Osteocyte (in vitro differentiated cells): ENCODE measurements around the gene ZRSR2. TPM values are rescaled to one million over a fixed set of nuclear protein-coding genes. Genes with fewer than 3 reads are reported as not detected.
A peak's percentile ranks its signal among the peaks of the same experiment; 100 is the strongest.
"Not testable (repeated sequence)": the region's sequence is repeated elsewhere in the genome, so short reads cannot be mapped to it uniquely, and the experiment has no call there.

Experiments used
- DNase-seq: peaks from one replicate; pipeline ENCODE4 v3.0.0; 2021; ENCODE audit warnings: mixed read lengths; ENCODE audit not compliant: unreplicated experiment; ENCODE audit errors: extremely low spot score
- H3K27ac Mint-ChIP-seq: one replicate; pipeline ENCODE4 v1.8.0; 2021; ENCODE audit warnings: mild to moderate bottlenecking, mixed read lengths; ENCODE audit not compliant: unreplicated experiment
- H3K27me3 Mint-ChIP-seq: one replicate; pipeline ENCODE4 v1.8.0; 2021; ENCODE audit warnings: mixed read lengths; ENCODE audit not compliant: unreplicated experiment
- H3K36me3 Mint-ChIP-seq: one replicate; pipeline ENCODE4 v1.8.0; 2021; ENCODE audit warnings: mixed read lengths; ENCODE audit not compliant: unreplicated experiment
- H3K4me1 Mint-ChIP-seq: one replicate; pipeline ENCODE4 v1.8.0; 2021; ENCODE audit warnings: mixed read lengths; ENCODE audit not compliant: unreplicated experiment
- H3K4me3 Mint-ChIP-seq: one replicate; pipeline ENCODE4 v1.8.0; 2021; ENCODE audit warnings: mild to moderate bottlenecking, moderate library complexity, mixed read lengths; ENCODE audit not compliant: unreplicated experiment
- H3K9me3 Mint-ChIP-seq: one replicate; pipeline ENCODE4 v1.8.0; 2021; ENCODE audit warnings: mixed read lengths; ENCODE audit not compliant: unreplicated experiment
- CTCF ChIP-seq: fragments of 200-600 bp; sonication (generic); IDR thresholded peaks from 2 replicates; pipeline ENCODE4 v1.5.0; 2021; ENCODE audit warnings: antibody characterized with exemption, mild to moderate bottlenecking, moderate library complexity
- total RNA-seq: library from RNA; stranded (reverse); gene quantifications from 2 replicates; pipeline ENCODE4 v1.2.1, GENCODE V29; 2021

The ZRSR2 gene
- total RNA-seq, 1 donor from 2014 or later, result 16.3 TPM

GRCh38 chrX:15822922-15823321 is 32.6 kb downstream of the ZRSR2 start:
- Mint-ChIP-seq H3K36me3 (peaks cover 50% of the 10 kb centered on the region), H3K9me3 (no peaks in the 10 kb centered on the region), H3K27ac (peak overlapping the region; percentile 50), H3K4me1 (no peaks in the 10 kb centered on the region), H3K4me3 (no peak overlapping the region), H3K27me3 (no peaks in the 10 kb centered on the region)
- TF ChIP-seq CTCF, result no peak
- DNase-seq, result no peak

- H3K4me3 Mint-ChIP-seq, result no peak overlapping the region
- no peaks in the 10 kb centered on the region for H3K4me1 Mint-ChIP-seq
- H3K36me3 Mint-ChIP-seq, result peaks cover 42% of the 10 kb centered on the region
- no peaks in the 10 kb centered on the region for H3K27me3 Mint-ChIP-seq
- H3K27ac Mint-ChIP-seq, result peak overlapping the region; percentile 24
- no peaks in the 10 kb centered on the region for H3K9me3 Mint-ChIP-seq
- TF ChIP-seq CTCF, result no peak
- no peak for DNase-seq
Measured at GRCh38 chrX:15825936-15826335, 35.7 kb downstream of the ZRSR2 start.

GRCh38 chrX:15829217-15829616 is 38.9 kb downstream of the ZRSR2 start:
- Mint-ChIP-seq H3K27me3 (no peaks in the 10 kb centered on the region), H3K4me1 (peaks cover 11% of the 10 kb centered on the region), H3K9me3 (no peaks in the 10 kb centered on the region), H3K36me3 (peaks cover 32% of the 10 kb centered on the region), H3K4me3 (no peak overlapping the region), H3K27ac (no peak overlapping the region)
- no peak for DNase-seq
- no peak for TF ChIP-seq CTCF

- H3K27ac Mint-ChIP-seq, result peak overlapping the region; percentile 19
- H3K36me3 Mint-ChIP-seq, result peaks cover 26% of the 10 kb centered on the region
- peaks cover 12% of the 10 kb centered on the region for H3K4me1 Mint-ChIP-seq
- H3K4me3 Mint-ChIP-seq, H3K27me3 Mint-ChIP-seq, H3K9me3 Mint-ChIP-seq, DNase-seq: not testable (repeated sequence)
Measured at GRCh38 chrX:15831347-15831746, 41.1 kb downstream of the ZRSR2 start.

GRCh38 chrX:15834053-15834452 is 43.8 kb downstream of the ZRSR2 start:
- DNase-seq, result no peak
- H3K36me3 Mint-ChIP-seq, result peaks cover 20% of the 10 kb centered on the region
- H3K27ac Mint-ChIP-seq, result no peak overlapping the region
- no peak overlapping the region for H3K4me3 Mint-ChIP-seq
- H3K4me1 Mint-ChIP-seq, result peaks cover 12% of the 10 kb centered on the region
- no peaks in the 10 kb centered on the region for H3K27me3 Mint-ChIP-seq
- no peak for TF ChIP-seq CTCF
- no peaks in the 10 kb centered on the region for H3K9me3 Mint-ChIP-seq
